Muscle layer of duodenum (tissue), 2 donors: Measurements from ENCODE around the gene SLC25A13.

Experiments
- H3K27ac ChIP-seq: one replicate; pipeline ENCODE4 v1.7.0; 2013; ENCODE audit warnings: mild to moderate bottlenecking, low read length
- H3K27me3 ChIP-seq: one replicate; pipeline ENCODE4 v1.7.0; 2013; ENCODE audit warnings: low read depth, mild to moderate bottlenecking, control low read depth, low read length
- H3K36me3 ChIP-seq, 2 donors: one replicate each; pipeline ENCODE4 v1.7.0; 2013; ENCODE audit warnings: low read length in 2 of 2, control low read depth in 1 of 2, mild to moderate bottlenecking in 1 of 2; ENCODE audit not compliant: insufficient read depth in 2 of 2, control insufficient read depth in 1 of 2
- H3K4me1 ChIP-seq, 2 donors: one replicate each; pipeline ENCODE4 v1.7.0; 2013; ENCODE audit warnings: low read length in 2 of 2, mild to moderate bottlenecking in 2 of 2, control low read depth in 1 of 2, moderate library complexity in 1 of 2; ENCODE audit not compliant: insufficient read depth in 2 of 2, control insufficient read depth in 1 of 2
- H3K4me3 ChIP-seq, 2 donors: one replicate each; pipeline ENCODE4 v1.7.0; 2013; ENCODE audit warnings: low read length in 2 of 2, low read depth in 1 of 2, mild to moderate bottlenecking in 1 of 2
- H3K9me3 ChIP-seq, 2 donors: one replicate each; pipeline ENCODE4 v1.7.0; 2013; ENCODE audit warnings: low read length in 2 of 2, control low read depth in 1 of 2, mild to moderate bottlenecking in 1 of 2; ENCODE audit not compliant: control insufficient read depth in 1 of 2
- donor health status: healthy.

The SLC25A13 gene

DNA sequence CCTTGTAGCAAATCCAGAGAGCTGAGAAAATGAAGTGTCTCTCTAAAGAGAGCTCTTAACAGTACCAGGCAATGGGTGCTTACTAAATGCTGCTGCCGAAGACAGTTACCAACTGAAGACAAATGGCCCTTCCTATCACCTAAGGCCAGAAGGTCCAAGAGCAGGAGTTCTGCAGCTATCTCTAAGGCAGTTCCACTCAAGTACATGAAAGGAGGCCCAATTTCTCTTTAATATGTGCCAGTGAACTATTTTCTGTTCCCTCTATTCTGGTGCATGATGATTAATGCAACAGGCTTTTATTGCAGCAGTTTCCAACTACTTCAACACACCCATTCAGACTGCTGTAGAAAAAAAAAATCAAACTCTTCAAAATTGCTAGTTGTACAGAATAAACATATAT, 122.5 kb downstream of the SLC25A13 start:
- Histone ChIP-seq H3K9me3 (no peaks in the 10 kb centered on the region), H3K36me3 (no peaks in the 10 kb centered on the region), H3K27ac (no peak overlapping the region), H3K4me1 (peaks cover 0 to 4% of the 10 kb centered on the region in 2 donors), H3K4me3 (no peak overlapping the region), H3K27me3 (no peaks in the 10 kb centered on the region)

DNA sequence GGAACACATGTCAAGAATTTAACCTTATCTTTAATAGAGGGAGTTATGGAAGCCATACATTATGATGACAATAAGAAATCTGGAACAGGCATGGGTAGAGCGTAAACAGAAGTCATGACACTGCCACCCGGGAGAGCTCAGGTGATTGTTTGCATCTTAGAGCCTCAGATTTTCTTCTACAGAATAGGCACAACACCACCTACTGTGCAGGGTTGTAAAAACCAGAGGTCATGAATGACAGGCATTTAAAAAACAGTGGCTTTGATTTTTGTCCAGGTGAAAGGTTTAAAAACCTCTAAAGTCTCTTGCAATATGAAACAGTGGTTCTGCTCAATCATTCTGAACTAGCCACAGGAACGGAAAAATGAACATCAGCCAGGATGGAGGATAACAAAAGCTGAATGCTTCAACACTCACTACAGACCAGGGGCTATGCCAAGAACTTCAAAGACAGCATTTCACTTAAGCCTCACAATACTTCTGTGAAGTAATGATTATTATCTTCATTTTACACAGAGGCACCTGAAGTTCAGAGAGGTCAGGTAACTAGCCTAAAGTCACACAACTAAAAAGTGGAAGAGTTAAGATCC, 123.8 kb downstream of the SLC25A13 start:
- no peaks in the 10 kb centered on the region for H3K9me3 ChIP-seq
- no peak overlapping the region for H3K4me3 ChIP-seq
- H3K27me3 ChIP-seq, result no peaks in the 10 kb centered on the region
- H3K4me1 ChIP-seq, result peaks cover 0 to 4% of the 10 kb centered on the region in 2 donors
- H3K36me3 ChIP-seq, result no peaks in the 10 kb centered on the region
- H3K27ac ChIP-seq, result no peak overlapping the region

DNA sequence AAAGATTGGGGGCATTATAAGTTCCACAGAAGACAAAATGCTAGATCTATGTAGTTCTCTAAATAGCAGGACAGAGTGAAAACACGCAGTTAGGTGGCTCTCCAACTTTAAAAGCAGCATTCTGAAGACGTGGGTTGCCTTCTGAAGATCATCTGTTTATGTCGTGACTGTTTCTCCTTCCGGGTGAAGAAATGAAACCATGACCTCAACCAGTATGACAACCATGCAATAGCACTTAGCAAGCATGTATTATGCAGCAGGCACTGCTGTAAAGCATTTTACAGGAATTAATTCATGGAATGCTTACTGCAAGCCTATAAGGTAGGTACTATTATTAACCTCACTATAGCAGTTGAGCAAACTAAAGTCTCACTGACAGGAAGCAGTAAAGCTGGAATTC, 125.2 kb downstream of the SLC25A13 start:
- no peaks in the 10 kb centered on the region for H3K9me3 ChIP-seq
- peaks cover 11 to 13% of the 10 kb centered on the region in 2 donors for H3K36me3 ChIP-seq
- H3K27me3 ChIP-seq, result no peaks in the 10 kb centered on the region
- no peak overlapping the region for H3K4me3 ChIP-seq
- no peak overlapping the region for H3K27ac ChIP-seq
- H3K4me1 ChIP-seq, result peaks cover 0 to 4% of the 10 kb centered on the region in 2 donors

DNA sequence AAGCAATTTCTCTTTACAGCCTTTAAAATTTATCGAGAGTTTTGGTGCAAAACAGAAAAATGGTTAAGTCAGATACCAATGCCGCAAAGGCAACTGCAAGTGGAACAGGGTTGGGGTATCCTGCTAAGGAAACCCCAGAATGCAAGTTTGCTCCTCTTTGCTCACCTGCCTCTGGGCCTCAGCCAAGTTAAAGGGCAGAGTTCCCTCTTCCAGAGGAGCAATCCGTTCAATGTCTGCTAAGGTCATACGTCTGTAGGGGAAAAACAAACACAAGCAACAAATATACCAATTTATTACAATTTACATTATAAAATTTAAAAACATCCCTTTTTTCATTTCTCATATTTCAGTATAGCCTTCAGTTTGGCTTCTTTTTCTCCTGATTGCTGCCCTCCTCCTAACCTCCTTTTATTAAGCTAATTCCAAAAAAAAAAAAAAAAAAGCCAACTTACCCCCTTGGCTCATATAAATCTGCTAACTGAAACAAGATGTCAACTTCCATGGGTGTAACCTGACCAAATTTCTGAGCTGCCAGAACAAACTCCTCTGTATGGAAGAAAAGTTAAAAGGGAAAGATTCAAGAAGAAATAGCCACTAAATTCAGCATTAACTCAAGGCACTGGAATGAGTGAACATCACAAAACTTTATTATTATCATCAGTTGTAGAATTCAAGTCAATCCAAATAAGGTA, 132.6 kb downstream of the SLC25A13 start:
- Histone ChIP-seq H3K27me3 (no peaks in the 10 kb centered on the region), H3K4me1 (no peaks in the 10 kb centered on the region), H3K27ac (no peak overlapping the region), H3K9me3 (no peaks in the 10 kb centered on the region), H3K4me3 (no peak overlapping the region), H3K36me3 (peaks cover 22 to 43% of the 10 kb centered on the region in 2 donors)

DNA sequence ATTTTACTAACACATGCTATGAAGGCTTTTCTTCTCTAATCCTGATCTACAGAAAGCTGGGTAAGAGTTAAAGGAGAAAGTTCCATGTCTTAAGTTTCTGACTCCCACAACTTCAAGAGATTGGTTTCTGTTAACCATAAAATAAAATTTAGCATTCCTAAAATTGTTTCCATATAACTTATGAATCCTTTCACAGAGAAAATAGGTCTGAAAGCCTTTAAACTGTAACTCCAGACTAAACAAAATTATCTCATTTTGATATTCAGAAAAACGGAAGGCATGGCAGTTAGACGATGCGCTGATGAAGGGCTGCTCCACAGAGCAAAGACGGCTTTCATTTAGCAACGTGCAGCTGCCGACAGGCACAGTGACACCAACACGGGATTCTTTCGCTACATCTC, 133.3 kb downstream of the SLC25A13 start:
- H3K4me3 ChIP-seq, result no peak overlapping the region
- H3K36me3 ChIP-seq, result peaks cover 26 to 48% of the 10 kb centered on the region in 2 donors

DNA sequence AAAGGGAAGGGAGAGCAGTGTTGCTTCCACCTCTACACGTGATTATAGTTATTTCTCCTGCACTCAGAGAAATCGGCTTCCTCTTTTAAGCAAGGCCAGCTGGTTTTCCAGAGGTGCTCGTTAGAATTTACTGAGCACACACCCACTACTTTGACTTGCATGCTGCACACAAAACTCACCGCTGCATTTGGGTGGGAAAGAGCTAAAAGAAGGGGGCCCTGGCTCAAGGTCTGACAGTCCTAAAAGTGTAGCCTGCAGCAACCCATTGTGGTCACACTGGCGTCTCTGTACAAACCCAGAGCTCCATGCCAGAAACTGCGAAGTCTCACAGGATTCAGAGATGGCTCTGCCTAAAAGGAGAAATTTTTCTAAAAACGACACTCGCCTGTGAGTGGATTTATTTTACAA, 133.7 kb downstream of the SLC25A13 start:
- Histone ChIP-seq H3K36me3 (peaks cover 31 to 53% of the 10 kb centered on the region in 2 donors), H3K4me3 (no peak overlapping the region), H3K27me3 (no peaks in the 10 kb centered on the region), H3K4me1 (no peaks in the 10 kb centered on the region), H3K27ac (no peak overlapping the region), H3K9me3 (no peaks in the 10 kb centered on the region)

More for the DNA sequence above, 133.3 kb downstream of the SLC25A13 start:
- Histone ChIP-seq H3K9me3 (no peaks in the 10 kb centered on the region), H3K27ac (no peak overlapping the region), H3K27me3 (no peaks in the 10 kb centered on the region), H3K4me1 (no peaks in the 10 kb centered on the region)

DNA sequence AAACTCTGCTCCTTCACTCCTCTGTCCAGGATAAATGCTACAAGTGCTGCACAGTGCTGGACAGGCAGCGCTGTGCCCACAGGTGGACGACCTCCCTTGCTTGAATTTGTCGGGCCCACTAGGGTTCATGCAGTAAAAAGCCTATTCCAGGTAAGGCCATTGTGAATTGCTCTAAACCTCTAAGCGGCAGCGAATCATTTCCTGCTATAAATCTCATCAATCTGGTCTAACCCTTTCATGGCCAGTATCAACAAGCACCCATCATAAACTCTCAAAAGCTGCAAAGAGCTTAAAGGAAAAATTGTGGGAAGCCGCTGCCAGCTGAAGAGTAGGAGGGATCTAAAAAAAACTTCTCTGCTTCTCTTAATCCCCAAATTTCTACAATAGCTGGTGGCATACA, 134.2 kb downstream of the SLC25A13 start:
- no peaks in the 10 kb centered on the region for H3K27me3 ChIP-seq
- H3K27ac ChIP-seq, result no peak overlapping the region
- H3K36me3 ChIP-seq, result peaks cover 33 to 55% of the 10 kb centered on the region in 2 donors
- no peaks in the 10 kb centered on the region for H3K9me3 ChIP-seq
- H3K4me3 ChIP-seq, result no peak overlapping the region
- H3K4me1 ChIP-seq, result no peaks in the 10 kb centered on the region

DNA sequence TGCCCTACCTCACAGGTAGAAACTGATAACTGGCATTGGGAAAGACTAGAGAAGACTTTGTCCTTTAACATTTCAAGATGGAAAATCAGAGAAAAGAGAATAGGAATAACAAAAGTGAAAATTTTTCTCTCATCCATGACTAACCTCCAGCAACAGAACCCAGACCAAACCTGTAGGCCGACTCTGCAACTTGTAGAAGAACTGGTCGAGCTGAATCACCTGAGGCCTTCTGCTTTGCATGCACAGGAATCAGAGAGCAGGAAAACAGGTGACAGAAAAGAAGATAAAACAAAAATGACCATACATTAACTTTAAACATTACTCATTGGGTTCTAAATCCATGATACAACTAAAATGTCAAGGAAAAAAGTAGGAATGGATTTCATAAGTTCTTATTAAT, 137.1 kb downstream of the SLC25A13 start:
- peaks cover 20 to 48% of the 10 kb centered on the region in 2 donors for H3K36me3 ChIP-seq
- no peaks in the 10 kb centered on the region for H3K9me3 ChIP-seq
- H3K27ac ChIP-seq, result no peak overlapping the region

DNA sequence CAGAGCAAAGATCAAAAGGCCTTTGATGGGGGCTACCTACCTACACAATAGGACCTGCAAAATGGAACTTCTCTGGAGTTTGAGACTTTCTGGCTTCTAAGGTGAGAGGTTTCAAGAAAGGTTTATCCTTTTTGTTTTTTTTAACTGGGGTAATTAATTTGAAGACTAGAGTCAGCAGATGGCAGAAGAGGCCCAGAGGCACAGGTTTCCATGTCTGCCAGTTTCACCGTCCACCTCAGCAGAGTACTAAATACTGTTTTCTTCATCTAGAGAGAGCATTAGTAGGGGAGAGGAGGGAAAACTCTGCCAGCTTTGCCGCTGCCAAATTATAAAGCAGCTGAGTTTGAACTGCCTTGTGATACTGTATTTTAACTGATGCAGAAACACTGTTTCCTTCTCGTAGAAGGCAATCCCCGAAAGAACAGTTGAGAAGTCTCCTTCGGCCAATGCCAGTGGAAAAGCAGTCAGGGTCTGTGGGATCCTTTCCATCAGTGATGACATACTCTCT, 138.7 kb downstream of the SLC25A13 start:
- H3K27ac ChIP-seq, result no peak overlapping the region
- peaks cover 28 to 39% of the 10 kb centered on the region in 2 donors for H3K36me3 ChIP-seq
- no peak overlapping the region for H3K4me3 ChIP-seq
- no peaks in the 10 kb centered on the region for H3K9me3 ChIP-seq
- H3K4me1 ChIP-seq, result no peaks in the 10 kb centered on the region
- no peaks in the 10 kb centered on the region for H3K27me3 ChIP-seq

More for the DNA sequence above, 137.1 kb downstream of the SLC25A13 start:
- Histone ChIP-seq H3K4me3 (no peak overlapping the region), H3K4me1 (no peaks in the 10 kb centered on the region), H3K27me3 (no peaks in the 10 kb centered on the region)

DNA sequence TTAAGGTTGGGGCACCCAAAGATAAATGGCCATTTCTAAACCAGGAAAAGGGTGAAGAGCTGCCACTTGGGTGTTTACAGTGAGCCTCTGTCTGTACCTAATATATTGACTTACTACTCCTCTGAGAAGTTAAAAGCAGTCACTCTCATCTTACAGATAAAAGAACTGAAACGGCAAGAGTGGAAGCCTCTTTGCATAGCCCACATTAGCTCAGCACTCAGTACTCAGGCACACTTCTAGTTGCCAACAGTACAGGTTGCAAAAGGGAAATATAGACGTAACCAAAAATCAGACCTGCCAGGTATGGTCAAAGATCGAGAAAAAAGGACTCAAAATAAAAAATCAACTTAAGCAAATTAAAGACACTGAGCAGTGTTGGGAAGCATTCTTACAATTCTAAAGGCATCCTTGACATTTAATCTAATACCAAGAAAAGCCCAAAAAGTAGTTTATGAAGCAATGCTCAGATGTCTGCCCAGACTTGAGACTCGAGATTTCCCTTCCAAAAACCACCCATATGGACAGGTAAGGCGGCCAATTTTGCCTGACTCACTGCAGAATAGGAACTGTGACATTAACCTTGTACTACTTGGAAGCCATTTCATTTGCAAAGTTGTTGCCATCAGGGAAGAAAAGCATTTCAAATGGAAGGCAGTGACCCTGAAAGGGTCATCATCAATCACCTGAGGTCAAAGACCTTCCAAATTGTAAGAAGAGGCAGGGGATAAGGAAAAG, 139.3 kb downstream of the SLC25A13 start:
- Histone ChIP-seq H3K4me3 (no peak overlapping the region), H3K27me3 (no peaks in the 10 kb centered on the region), H3K27ac (no peak overlapping the region), H3K36me3 (peaks cover 31 to 39% of the 10 kb centered on the region in 2 donors), H3K4me1 (no peaks in the 10 kb centered on the region), H3K9me3 (no peaks in the 10 kb centered on the region)

DNA sequence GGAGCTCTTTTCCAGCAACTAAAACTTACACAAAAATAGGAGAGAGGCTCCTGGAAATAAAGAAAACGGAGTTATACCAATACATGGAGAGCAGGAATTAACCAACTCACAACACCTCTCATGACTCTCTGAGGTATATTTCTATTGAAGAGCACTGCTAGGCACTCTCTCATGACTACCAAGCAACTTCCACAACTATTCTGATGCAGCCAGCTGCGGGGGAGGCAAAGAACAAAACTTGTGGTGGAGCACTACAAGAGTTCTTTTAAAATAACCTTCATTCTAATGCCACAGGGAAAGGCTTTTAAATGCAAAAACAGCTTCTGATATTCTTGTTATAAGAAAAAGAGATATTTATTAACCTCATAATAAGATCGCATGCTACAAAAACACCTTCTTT, 140.7 kb downstream of the SLC25A13 start:
- H3K27me3 ChIP-seq, result no peaks in the 10 kb centered on the region
- H3K9me3 ChIP-seq, result no peaks in the 10 kb centered on the region
- peaks cover 37 to 41% of the 10 kb centered on the region in 2 donors for H3K36me3 ChIP-seq
- H3K4me3 ChIP-seq, result no peak overlapping the region
- no peaks in the 10 kb centered on the region for H3K4me1 ChIP-seq
- no peak overlapping the region for H3K27ac ChIP-seq
